ENCODE measurements around the gene NKG7. TPM values are rescaled to one million over a fixed set of nuclear protein-coding genes. Genes with fewer than 3 reads are reported as not detected.

Gene NKG7
- total and polyA plus RNA-seq, 2 experiments from 2014 or later = not detected

GRCh38 chr19:51367565-51368365 lies 4.7 kb downstream of the NKG7 start:
- H3K9me2 ChIP-seq (replicated peaks; ENCODE audit: insufficient read depth) = no peaks in the 10 kb centered on the region

GRCh38 chr19:51367255-51367564 lies 5.2 kb downstream of the NKG7 start:
- Histone ChIP-seq H3K4me3 (peak overlapping the region; percentile 62), H3K4me1 (ENCODE audit: insufficient read depth) (peaks cover 34% of the 10 kb centered on the region), H3K4me2 (peak overlapping the region; percentile 97), H3K36me3 (replicated peaks; ENCODE audit: insufficient read depth, low read depth) (no peaks in the 10 kb centered on the region), H3K27ac (peak overlapping the region; percentile 99), H3K9me3 (ENCODE audit: low read depth) (no peaks in the 10 kb centered on the region), H3K27me3 (no peaks in the 10 kb centered on the region), H2AFZ (no peak overlapping the region), H4K20me1 (ENCODE audit: insufficient read depth, poor library complexity, severe bottlenecking) (no peaks in the 10 kb centered on the region), H3K9me2 (replicated peaks; ENCODE audit: insufficient read depth) (no peaks in the 10 kb centered on the region), H3K79me2 (peaks cover 19% of the 10 kb centered on the region)
- WGBS (ENCODE audit: low lambda C conversion rate, missing lambda C conversion rate) = 0% methylated on average over 5 of the region's 15 CpGs
- TF ChIP-seq EZH2phosphoT487 (IDR thresholded peaks at IDR 0.05; ENCODE audit: low read depth, severe bottlenecking, unreplicated experiment) = no peak
- no peak for TF ChIP-seq CTCF (IDR thresholded peaks at IDR 0.05; ENCODE audit: poor library complexity)
- TF ChIP-seq EZH2 (IDR thresholded peaks at IDR 0.05; ENCODE audit: borderline replicate concordance) = no peak
- no peak for DNase-seq (ENCODE audit: low spot score)

More at GRCh38 chr19:51367565-51368365, 4.7 kb downstream of the NKG7 start:
- peak; percentile 100 for DNase-seq (ENCODE audit: low spot score)
- H3K79me2 ChIP-seq = peaks cover 19% of the 10 kb centered on the region
- no peaks in the 10 kb centered on the region for H3K9me3 ChIP-seq (ENCODE audit: low read depth)
- H3K27ac ChIP-seq = peak overlapping the region; percentile 86
- H3K4me3 ChIP-seq = peak overlapping the region; percentile 35
- WGBS (ENCODE audit: low lambda C conversion rate, missing lambda C conversion rate) = under 1% methylated on average over 43 of the region's 64 CpGs
- H3K4me2 ChIP-seq = peak overlapping the region; percentile 97
- H4K20me1 ChIP-seq (ENCODE audit: insufficient read depth, poor library complexity, severe bottlenecking) = no peaks in the 10 kb centered on the region
- peak overlapping the region; percentile 51 for H2AFZ ChIP-seq
- peaks cover 31% of the 10 kb centered on the region for H3K4me1 ChIP-seq (ENCODE audit: insufficient read depth)
- no peaks in the 10 kb centered on the region for H3K36me3 ChIP-seq (replicated peaks; ENCODE audit: insufficient read depth, low read depth)
- H3K27me3 ChIP-seq = no peaks in the 10 kb centered on the region
- no peak for TF ChIP-seq EZH2phosphoT487 (IDR thresholded peaks at IDR 0.05; ENCODE audit: low read depth, severe bottlenecking, unreplicated experiment)
- TF ChIP-seq CTCF (IDR thresholded peaks at IDR 0.05; ENCODE audit: poor library complexity) = no peak
- TF ChIP-seq EZH2 (IDR thresholded peaks at IDR 0.05; ENCODE audit: borderline replicate concordance) = no peak

GRCh38 chr19:51366389-51367254 lies 5.8 kb downstream of the NKG7 start:
- Histone ChIP-seq H3K79me2 (peaks cover 19% of the 10 kb centered on the region), H4K20me1 (ENCODE audit: insufficient read depth, poor library complexity, severe bottlenecking) (no peaks in the 10 kb centered on the region), H2AFZ (peak overlapping the region; percentile 48), H3K9me2 (replicated peaks; ENCODE audit: insufficient read depth) (no peaks in the 10 kb centered on the region), H3K4me2 (peak overlapping the region; percentile 97), H3K4me3 (peak overlapping the region; percentile 62), H3K36me3 (replicated peaks; ENCODE audit: insufficient read depth, low read depth) (no peaks in the 10 kb centered on the region), H3K27ac (peak overlapping the region; percentile 99), H3K9me3 (ENCODE audit: low read depth) (no peaks in the 10 kb centered on the region), H3K27me3 (no peaks in the 10 kb centered on the region), H3K4me1 (ENCODE audit: insufficient read depth) (peaks cover 36% of the 10 kb centered on the region)
- DNase-seq (ENCODE audit: low spot score) = peak; percentile 99
- 1% methylated on average over 40 of the region's 54 CpGs for WGBS (ENCODE audit: low lambda C conversion rate, missing lambda C conversion rate)
- TF ChIP-seq CTCF (IDR thresholded peaks at IDR 0.05; ENCODE audit: poor library complexity) = no peak
- TF ChIP-seq EZH2 (IDR thresholded peaks at IDR 0.05; ENCODE audit: borderline replicate concordance) = no peak
- TF ChIP-seq EZH2phosphoT487 (IDR thresholded peaks at IDR 0.05; ENCODE audit: low read depth, severe bottlenecking, unreplicated experiment) = no peak
